SK-N-SH (cell line): ENCODE measurements around the gene NAV2. TPM values are rescaled to one million over a fixed set of nuclear protein-coding genes. Genes with fewer than 3 reads are reported as not detected.

Experiments
- polyA plus RNA-seq, 3 experiments: library from polyadenylated mRNA; depleted of rRNA; stranded (reverse); fragments of >200 nt; gene quantifications; 2 replicates each; pipeline ENCODE4 v1.2.3, GENCODE V29; 2012
- small RNA-seq, 7 experiments: library from RNA; depleted of rRNA; stranded (forward); fragments of <200 nt; gene quantifications; one replicate each; pipeline ENCODE3, GENCODE V24; 2012
- TF ChIP-seq, protein P1 (sequence below): IDR thresholded peaks from 2 replicates; pipeline ENCODE4; 2012

The NAV2 gene
- polyA plus RNA-seq, 1 of the 3 experiments (the other 2 are of a cell fraction), result 26.2 TPM

DNA sequence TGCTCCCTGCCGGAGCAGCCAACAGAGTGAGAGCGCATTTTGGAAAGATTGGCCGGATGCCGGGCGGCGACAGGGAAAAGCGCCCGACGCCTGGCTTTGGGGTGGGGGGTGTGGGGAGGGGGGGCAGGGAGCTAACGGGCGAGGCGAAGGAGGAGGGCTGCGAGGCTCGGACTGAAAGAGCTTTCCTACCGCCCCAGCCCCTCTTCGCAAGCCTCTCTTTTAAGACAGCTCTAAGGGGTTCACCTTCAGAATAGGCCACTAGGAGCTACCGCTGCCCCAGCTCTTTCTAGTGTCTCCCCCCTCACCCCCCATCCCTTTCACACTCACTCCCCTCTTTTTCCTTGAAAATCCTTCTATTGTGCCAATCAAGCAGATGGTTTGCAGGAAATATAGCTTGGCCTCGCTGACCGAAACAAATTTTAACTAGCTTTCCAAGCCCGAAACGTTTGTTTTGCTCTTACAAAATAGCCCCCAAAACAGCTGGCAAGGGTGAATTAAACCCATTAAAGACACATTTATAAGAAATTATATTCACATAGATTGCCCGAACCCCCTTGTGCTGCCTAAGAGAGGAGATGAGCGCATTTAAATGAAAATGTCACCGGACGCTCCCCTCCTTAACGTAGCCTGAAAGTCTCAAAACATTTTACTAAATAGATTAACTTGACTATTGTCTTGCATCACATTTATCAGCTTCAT, 451.3 kb downstream of the NAV2 start (continued):
- TF ChIP-seq, protein P1, sequence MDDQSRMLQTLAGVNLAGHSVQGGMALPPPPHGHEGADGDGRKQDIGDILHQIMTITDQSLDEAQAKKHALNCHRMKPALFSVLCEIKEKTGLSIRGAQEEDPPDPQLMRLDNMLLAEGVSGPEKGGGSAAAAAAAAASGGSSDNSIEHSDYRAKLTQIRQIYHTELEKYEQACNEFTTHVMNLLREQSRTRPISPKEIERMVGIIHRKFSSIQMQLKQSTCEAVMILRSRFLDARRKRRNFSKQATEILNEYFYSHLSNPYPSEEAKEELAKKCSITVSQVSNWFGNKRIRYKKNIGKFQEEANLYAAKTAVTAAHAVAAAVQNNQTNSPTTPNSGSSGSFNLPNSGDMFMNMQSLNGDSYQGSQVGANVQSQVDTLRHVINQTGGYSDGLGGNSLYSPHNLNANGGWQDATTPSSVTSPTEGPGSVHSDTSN, result no peak

Small RNA genes lying within 50 kb of the gene (small RNA-seq; reads per million reads assigned to genes)
- gene MIR4694, result 0 to 0.11 (median 0) reads per million in 7 experiments
